GM23338 (cell line): ENCODE measurements around the gene CDH18. TPM values are rescaled to one million over a fixed set of nuclear protein-coding genes. Genes with fewer than 3 reads are reported as not detected.

ENCODE experiments used
- ATAC-seq: fragments of 200-7000 bp; cut with Tn5 transposase; 3 replicates; pipeline ENCODE4 v1.9.1; 2020
- DNase-seq: peaks from one replicate; pipeline ENCODE4 v3.0.0-alpha.2; 2015; ENCODE audit warnings: low spot score
- H2AFZ ChIP-seq: fragments of 200-600 bp; sonication (generic); 2 replicates; pipeline ENCODE4 v1.8.0; 2016; ENCODE audit warnings: antibody characterized with exemption, mild to moderate bottlenecking, moderate library complexity
- H3F3A ChIP-seq: fragments of 200-600 bp; sonication (generic); replicated peaks from 2 replicates; pipeline ENCODE4 v1.8.0; 2017; ENCODE audit warnings: antibody characterized with exemption, mixed run types, low read depth
- H3K27ac ChIP-seq: fragments of 200-600 bp; sonication (generic); 2 replicates; pipeline ENCODE4 v1.6.1; 2016; ENCODE audit warnings: low read depth
- H3K27me3 ChIP-seq: fragments of 200-600 bp; sonication (generic); 2 replicates; pipeline ENCODE4 v1.8.0; 2016; ENCODE audit warnings: mild to moderate bottlenecking, mixed run types, moderate library complexity; ENCODE audit not compliant: insufficient read depth
- H3K36me3 ChIP-seq: fragments of 200-600 bp; sonication (generic); 2 replicates; pipeline ENCODE4 v1.8.0; 2016; ENCODE audit warnings: mild to moderate bottlenecking; ENCODE audit not compliant: insufficient read depth
- H3K4me1 ChIP-seq: fragments of 200-600 bp; sonication (generic); 2 replicates; pipeline ENCODE4 v1.8.0; 2016; ENCODE audit warnings: mild to moderate bottlenecking, moderate library complexity; ENCODE audit not compliant: insufficient read depth
- H3K4me2 ChIP-seq: fragments of 200-600 bp; sonication (generic); 2 replicates; pipeline ENCODE4 v1.7.1; 2017; ENCODE audit warnings: mixed run types
- H3K4me3 ChIP-seq: fragments of 200-600 bp; sonication (generic); 2 replicates; pipeline ENCODE4 v1.6.1; 2016; ENCODE audit warnings: mixed run types
- H3K79me2 ChIP-seq: fragments of 200-600 bp; sonication (generic); replicated peaks from 2 replicates; pipeline ENCODE4 v1.8.0; 2017; ENCODE audit warnings: mild to moderate bottlenecking; ENCODE audit not compliant: insufficient read depth
- H3K9me2 ChIP-seq: fragments of 200-600 bp; sonication (generic); 2 replicates; pipeline ENCODE4 v1.8.0; 2017; ENCODE audit not compliant: insufficient read depth
- H4K20me1 ChIP-seq: fragments of 200-600 bp; sonication (generic); replicated peaks from 2 replicates; pipeline ENCODE4 v1.8.0; 2017; ENCODE audit warnings: mild to moderate bottlenecking; ENCODE audit not compliant: insufficient read depth
- H3K27ac Mint-ChIP-seq: 2 replicates; pipeline ENCODE4 v1.8.0; 2020; ENCODE audit warnings: inconsistent platforms, mild to moderate bottlenecking, moderate library complexity, mixed read lengths
- H3K27me3 Mint-ChIP-seq: 3 replicates; pipeline ENCODE4 v1.8.0; 2022; ENCODE audit warnings: low read depth, mild to moderate bottlenecking, moderate library complexity, mixed read lengths, inconsistent platforms; ENCODE audit not compliant: insufficient read depth, poor library complexity
- H3K36me3 Mint-ChIP-seq: 3 replicates; pipeline ENCODE4 v1.8.0; 2021; ENCODE audit warnings: low read depth, mild to moderate bottlenecking, inconsistent platforms, moderate library complexity, mixed read lengths
- H3K4me1 Mint-ChIP-seq: 3 replicates; pipeline ENCODE4 v1.8.0; 2020; ENCODE audit warnings: mild to moderate bottlenecking, inconsistent platforms, mixed read lengths
- H3K4me3 Mint-ChIP-seq: 3 replicates; pipeline ENCODE4 v1.8.0; 2021; ENCODE audit warnings: moderate library complexity, mild to moderate bottlenecking, inconsistent platforms, mixed read lengths
- H3K9me3 Mint-ChIP-seq: 3 replicates; pipeline ENCODE4 v1.8.0; 2020; ENCODE audit warnings: moderate library complexity, mild to moderate bottlenecking, inconsistent platforms, mixed read lengths
- CREB1 ChIP-seq: fragments of 250-450 bp; sonication (Bioruptor Pico); IDR thresholded peaks from 2 replicates; pipeline ENCODE4 v1.5.0; 2020; ENCODE audit warnings: low read depth, mild to moderate bottlenecking, moderate library complexity
- CTCF ChIP-seq, 2 experiments: fragments of 200-600 bp in 1 of 2; sonication (generic) in 1 of 2; conservative IDR thresholded peaks; 2 replicates each; pipeline versions ENCODE4 v1.5.1 to v1.6.1; 2016 to 2017; ENCODE audit warnings: antibody characterized with exemption in 2 of 2, low read depth in 2 of 2, mild to moderate bottlenecking in 2 of 2, moderate library complexity in 1 of 2
- EZH2phosphoT487 ChIP-seq: fragments of 200-600 bp; sonication (generic); IDR thresholded peaks from one replicate; pipeline ENCODE4 v1.8.1; 2018; ENCODE audit warnings: antibody characterized with exemption; ENCODE audit not compliant: unreplicated experiment
- JUNB ChIP-seq: IDR thresholded peaks from one replicate; pipeline ENCODE4 v1.6.1; 2016; ENCODE audit warnings: antibody characterized with exemption; ENCODE audit not compliant: unreplicated experiment
- NANOG ChIP-seq: IDR thresholded peaks from 2 replicates; pipeline ENCODE4 v1.6.1; 2016; ENCODE audit warnings: antibody characterized with exemption, borderline replicate concordance
- REST ChIP-seq: IDR thresholded peaks from one replicate; pipeline ENCODE4 v1.6.1; 2018; ENCODE audit warnings: antibody characterized with exemption; ENCODE audit not compliant: unreplicated experiment
- STAT1 ChIP-seq: IDR thresholded peaks from one replicate; pipeline ENCODE4 v1.6.1; 2016; ENCODE audit warnings: antibody characterized with exemption; ENCODE audit not compliant: unreplicated experiment
- ZNF114 ChIP-seq: fragments of 250-450 bp; sonication (Bioruptor Pico); IDR thresholded peaks from 2 replicates; pipeline ENCODE4 v1.5.0; 2020; ENCODE audit warnings: mild to moderate bottlenecking, moderate library complexity
- ZNF331 ChIP-seq: fragments of 250-450 bp; sonication (Bioruptor Pico); IDR thresholded peaks from 2 replicates; pipeline ENCODE4 v1.5.0; 2020; ENCODE audit warnings: low read depth, mild to moderate bottlenecking, moderate library complexity
- polyA plus RNA-seq: library from polyadenylated mRNA; unstranded; fragments of >200 nt; fragmentation: Nextera tagmentation; extraction: Ambion mirVana; gene quantifications from 2 replicates; pipeline ENCODE4 v1.2.1, GENCODE V29; 2016
- total RNA-seq: library from RNA; depleted of rRNA; stranded (reverse); fragments of >200 nt; shearing (Covaris generic); gene quantifications from 2 replicates; pipeline ENCODE4 v1.2.3, GENCODE V29; 2014
- TF ChIP-seq, protein P1 (sequence below): IDR thresholded peaks from 2 replicates; pipeline ENCODE4 v1.6.1; 2016; ENCODE audit warnings: antibody characterized with exemption

CDH18 gene
- total and polyA plus RNA-seq, 2 experiments from 2014 or later: 1.3 TPM; not detected in 1

DNA sequence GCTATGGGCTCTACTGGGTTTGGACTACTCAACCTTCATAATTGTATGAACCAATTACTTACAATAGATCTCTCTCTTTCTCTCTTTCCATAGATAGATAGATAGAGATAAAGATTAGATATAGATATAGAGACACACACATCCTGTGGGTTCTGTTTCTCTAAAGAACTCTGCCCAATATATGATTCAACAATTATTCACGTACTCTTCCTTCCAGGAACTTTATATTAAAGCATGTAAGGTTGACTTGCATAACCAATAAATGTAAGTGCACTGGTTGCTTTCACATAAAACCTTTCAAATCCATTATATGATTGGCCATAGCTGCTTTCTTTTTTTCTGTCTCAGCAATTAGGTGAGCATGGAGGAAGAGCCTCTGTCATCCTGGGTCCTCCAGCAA is 46.7 kb upstream of the CDH18 start (continued):
- no peak for TF ChIP-seq EZH2phosphoT487
- no peak for TF ChIP-seq STAT1
- no peak for TF ChIP-seq CTCF (conservative IDR thresholded peaks at IDR 0.05; ENCODE audit: low read depth in 2 of 2)

DNA sequence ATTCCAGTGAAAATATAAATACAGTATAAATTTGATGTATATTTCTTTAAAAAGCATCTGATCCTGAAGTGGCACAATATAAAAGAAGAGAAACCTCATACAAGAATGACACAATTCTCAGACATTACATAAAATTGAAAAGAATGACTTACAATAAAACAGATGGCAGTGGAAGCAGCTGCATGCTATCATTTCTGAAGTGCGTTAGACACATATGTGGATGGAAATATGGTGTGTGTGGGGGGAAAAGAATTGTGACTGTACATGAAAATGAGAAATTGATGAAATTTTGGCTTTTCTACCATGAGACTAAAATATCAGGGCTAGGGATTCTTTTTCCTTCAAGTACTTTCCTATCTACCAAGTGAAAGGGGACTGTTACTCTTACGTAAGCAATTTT is 45.9 kb upstream of the CDH18 start:
- Mint-ChIP-seq H3K27me3 (no peaks in the 10 kb centered on the region), H3K9me3 (peaks cover 1% of the 10 kb centered on the region; the same call in 1 of the 3 replicates), H3K27ac (no peak overlapping the region), H3K4me3 (no peak overlapping the region), H3K4me1 (no peaks in the 10 kb centered on the region), H3K36me3 (no peaks in the 10 kb centered on the region)
- DNase-seq (no peak), ATAC-seq (no peak)
- H3K27me3 ChIP-seq: no peaks in the 10 kb centered on the region
- H3K4me1 ChIP-seq: no peaks in the 10 kb centered on the region
- H2AFZ ChIP-seq: no peak overlapping the region
- H3K36me3 ChIP-seq: no peaks in the 10 kb centered on the region
- TF ChIP-seq JUNB (no peak), ZNF331 (CRISPR knock-in tag) (no peak)
- H3K9me2 ChIP-seq: no peaks in the 10 kb centered on the region
- no peaks in the 10 kb centered on the region for H3K79me2 ChIP-seq
- H3K4me3 ChIP-seq: no peak overlapping the region
- no peaks in the 10 kb centered on the region for H3F3A ChIP-seq
- H4K20me1 ChIP-seq: no peaks in the 10 kb centered on the region
- no peak overlapping the region for H3K27ac ChIP-seq
- no peak overlapping the region for H3K4me2 ChIP-seq

DNA sequence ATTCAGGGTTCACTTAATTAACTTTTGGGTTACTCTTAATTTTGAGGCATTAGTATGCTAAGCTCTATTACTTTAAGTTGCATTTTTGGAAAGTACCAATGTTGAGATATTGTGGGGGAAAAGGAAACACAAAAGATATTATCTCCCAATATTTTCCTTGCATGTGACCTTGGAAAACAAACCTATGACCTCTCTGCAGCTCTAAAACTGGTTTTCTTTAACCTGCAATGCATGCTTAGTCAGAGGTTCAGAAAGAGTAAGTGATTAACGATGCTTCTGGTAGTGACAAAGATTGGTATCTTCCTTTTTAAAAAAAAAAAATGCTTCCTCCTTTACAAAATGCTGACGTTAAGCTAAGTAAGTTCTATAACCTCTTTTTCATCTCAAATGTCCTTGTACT is 44.9 kb upstream of the CDH18 start:
- Histone ChIP-seq H3K79me2 (no peaks in the 10 kb centered on the region), H3K27ac (no peak overlapping the region), H3F3A (no peaks in the 10 kb centered on the region), H3K4me2 (no peak overlapping the region), H3K4me3 (no peak overlapping the region), H3K27me3 (no peaks in the 10 kb centered on the region), H3K9me2 (no peaks in the 10 kb centered on the region), H3K36me3 (no peaks in the 10 kb centered on the region), H2AFZ (peak overlapping the region; percentile 78; the same call in 1 of the 2 replicates), H4K20me1 (no peaks in the 10 kb centered on the region), H3K4me1 (no peaks in the 10 kb centered on the region)
- no peak for ATAC-seq
- Mint-ChIP-seq H3K4me3 (no peak overlapping the region), H3K27ac (peak overlapping the region; percentile 84; the same call in 1 of the 2 replicates), H3K36me3 (no peaks in the 10 kb centered on the region), H3K4me1 (no peaks in the 10 kb centered on the region), H3K9me3 (no peaks in the 10 kb centered on the region; the same call in 2 of the 3 replicates), H3K27me3 (no peaks in the 10 kb centered on the region)
- DNase-seq: no peak
- TF ChIP-seq REST: no peak
- no peak for TF ChIP-seq ZNF331 (CRISPR knock-in tag)
- TF ChIP-seq EZH2phosphoT487: no peak
- no peak for TF ChIP-seq NANOG
- TF ChIP-seq, protein P1, sequence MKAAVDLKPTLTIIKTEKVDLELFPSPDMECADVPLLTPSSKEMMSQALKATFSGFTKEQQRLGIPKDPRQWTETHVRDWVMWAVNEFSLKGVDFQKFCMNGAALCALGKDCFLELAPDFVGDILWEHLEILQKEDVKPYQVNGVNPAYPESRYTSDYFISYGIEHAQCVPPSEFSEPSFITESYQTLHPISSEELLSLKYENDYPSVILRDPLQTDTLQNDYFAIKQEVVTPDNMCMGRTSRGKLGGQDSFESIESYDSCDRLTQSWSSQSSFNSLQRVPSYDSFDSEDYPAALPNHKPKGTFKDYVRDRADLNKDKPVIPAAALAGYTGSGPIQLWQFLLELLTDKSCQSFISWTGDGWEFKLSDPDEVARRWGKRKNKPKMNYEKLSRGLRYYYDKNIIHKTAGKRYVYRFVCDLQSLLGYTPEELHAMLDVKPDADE: no peak
- TF ChIP-seq ZNF114 (CRISPR knock-in tag): no peak
- TF ChIP-seq CREB1 (CRISPR knock-in tag): no peak
- TF ChIP-seq CTCF (conservative IDR thresholded peaks at IDR 0.05; ENCODE audit: low read depth in 2 of 2): no peak
- TF ChIP-seq JUNB: no peak
